GM18505 (cell line): ENCODE measurements around the gene COL1A2.
A peak's percentile ranks its signal among the peaks of the same experiment; 100 is the strongest.

Experiments used
- ATAC-seq: cut with Tn5 transposase; IDR thresholded peaks from one replicate; pipeline ENCODE4 v1.9.1; 2021; ENCODE audit not compliant: unreplicated experiment
- POLR2A ChIP-seq: IDR thresholded peaks from 4 replicates; pipeline ENCODE4 v1.6.1; 2011; ENCODE audit warnings: borderline replicate concordance; ENCODE audit not compliant: insufficient read depth, insufficient read length; ENCODE audit errors: extremely low read depth

Gene COL1A2

DNA sequence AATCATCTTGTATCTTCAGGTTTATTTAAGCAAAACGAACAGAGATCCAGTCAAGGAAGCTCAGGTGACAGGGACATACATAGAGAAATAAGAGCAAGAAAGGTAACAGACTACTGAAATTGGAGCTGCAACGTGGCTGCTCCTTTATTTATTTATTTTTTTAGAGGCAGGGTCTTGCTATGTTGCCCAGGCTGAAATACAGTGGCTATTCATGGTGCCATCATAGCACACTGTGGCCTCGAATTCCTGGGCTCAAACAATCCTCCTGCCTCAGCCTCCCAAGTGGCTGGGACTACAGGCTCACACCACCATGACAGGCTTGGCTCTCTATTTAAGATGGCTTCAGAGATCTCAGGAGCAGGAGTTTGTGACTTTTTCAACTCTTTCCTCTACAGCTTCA, 46.4 kb downstream of the COL1A2 start:
- no peak for TF ChIP-seq POLR2A
- no peak for ATAC-seq

DNA sequence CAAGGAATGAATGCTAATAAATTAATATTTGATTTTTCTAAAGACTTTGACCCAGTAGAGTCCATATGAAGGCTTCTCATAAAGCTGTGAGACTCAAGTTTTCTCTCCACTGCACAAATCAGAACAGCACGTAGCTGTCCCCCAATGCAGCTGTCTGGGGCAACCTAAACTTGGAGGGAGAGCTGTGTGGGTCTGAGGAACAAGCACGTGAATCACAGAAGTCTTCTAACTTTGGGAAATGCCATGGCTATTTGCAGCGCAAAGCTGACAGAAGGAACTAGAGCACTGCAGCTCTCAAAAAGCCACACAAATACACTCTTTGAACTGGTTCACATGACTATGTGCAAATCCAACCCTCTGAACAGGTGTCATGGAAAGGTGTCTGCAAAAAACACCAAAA, 47.9 kb downstream of the COL1A2 start:
- TF ChIP-seq POLR2A = no peak
- ATAC-seq = no peak

DNA sequence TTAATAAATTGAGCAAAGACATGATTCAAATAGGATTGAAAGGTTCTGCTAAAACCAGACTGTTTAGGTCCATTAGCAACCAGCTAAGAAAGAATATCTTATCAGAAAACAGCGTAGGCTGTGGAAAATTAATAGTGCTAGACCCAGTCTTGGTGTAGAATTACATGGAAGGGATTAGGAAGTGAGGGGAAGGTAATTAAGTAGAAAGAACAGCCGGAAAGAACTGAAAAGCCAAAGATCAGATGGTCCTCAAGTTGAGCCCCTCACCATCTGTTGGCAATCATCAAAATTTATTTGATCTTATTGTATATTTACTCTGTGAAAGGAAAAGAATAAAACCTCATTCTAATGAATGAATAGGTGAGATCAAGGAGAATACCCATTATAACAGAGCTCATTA, 50.1 kb downstream of the COL1A2 start:
- no peak for TF ChIP-seq POLR2A

DNA sequence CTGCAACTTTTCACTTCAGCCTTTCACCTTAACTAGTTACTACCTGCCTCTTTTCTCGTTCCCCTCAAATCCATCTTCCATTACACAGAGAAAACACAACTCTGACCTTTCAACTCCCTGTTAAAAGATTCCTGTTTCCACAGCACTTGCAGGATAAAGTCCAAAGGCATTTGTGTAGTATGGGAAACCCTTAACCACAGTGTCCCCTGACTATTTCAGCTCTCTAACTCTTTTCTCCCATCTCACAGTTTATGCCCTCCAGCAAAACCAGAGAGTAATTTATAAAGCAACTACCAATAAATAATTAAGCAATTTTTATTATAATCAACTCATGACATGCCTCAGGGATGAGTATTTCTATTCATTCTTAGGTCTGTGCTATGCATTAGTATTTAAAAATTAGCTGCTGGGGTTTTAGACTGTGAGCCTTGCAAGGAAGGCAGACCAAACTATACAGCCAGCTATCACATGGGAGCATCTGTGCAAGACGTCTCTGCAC, 51.0 kb downstream of the COL1A2 start:
- TF ChIP-seq POLR2A = no peak

More for the DNA sequence above, 50.1 kb downstream of the COL1A2 start:
- ATAC-seq = no peak

DNA sequence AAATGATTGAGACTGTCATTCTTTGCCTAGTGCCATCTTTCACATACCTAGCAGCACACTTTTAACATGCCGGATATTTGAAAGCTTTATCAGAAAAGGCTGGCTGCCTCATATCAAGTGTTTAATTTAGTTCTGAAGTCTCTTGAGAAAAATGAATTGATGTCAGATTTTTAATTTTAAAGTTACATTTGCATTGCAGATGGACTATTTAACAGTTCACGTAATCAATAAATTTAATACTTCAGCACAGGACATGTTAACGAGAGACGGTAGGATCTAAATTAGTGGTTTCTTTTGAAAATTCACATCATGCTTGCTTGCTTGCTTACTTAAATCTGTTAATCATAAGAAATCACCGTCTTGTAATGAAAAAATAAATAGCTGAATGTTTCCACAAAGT, 51.6 kb downstream of the COL1A2 start:
- no peak for TF ChIP-seq POLR2A
- no peak for ATAC-seq

More for the DNA sequence above, 51.0 kb downstream of the COL1A2 start:
- ATAC-seq = no peak

DNA sequence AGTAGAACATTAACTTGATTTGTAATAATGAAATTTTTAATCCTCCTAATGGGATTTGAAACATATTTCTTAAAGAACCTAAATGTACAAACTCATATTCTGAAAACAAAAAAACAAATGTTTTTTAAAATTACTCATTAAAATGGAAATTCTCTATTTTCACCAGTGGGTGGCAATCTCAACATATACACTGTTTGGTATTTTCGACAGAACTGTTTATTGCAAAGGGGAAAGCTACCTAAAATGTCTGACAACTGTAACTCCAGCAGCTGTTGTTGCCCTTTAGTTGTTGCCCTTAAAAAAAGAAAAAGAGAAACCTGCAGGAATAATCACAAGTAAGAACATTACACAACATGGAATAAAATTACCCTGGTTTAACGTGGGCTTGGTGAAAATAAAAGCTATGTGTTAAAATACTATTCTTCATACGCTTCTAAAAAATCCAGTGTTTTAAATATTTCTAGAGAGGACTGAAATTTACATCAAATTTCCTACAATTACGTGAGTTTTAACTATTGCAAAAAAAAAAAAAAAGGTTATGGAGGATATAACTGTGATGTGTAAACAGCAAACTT, 54.5 kb downstream of the COL1A2 start:
- TF ChIP-seq POLR2A = no peak
- peak; percentile 68 for ATAC-seq

DNA sequence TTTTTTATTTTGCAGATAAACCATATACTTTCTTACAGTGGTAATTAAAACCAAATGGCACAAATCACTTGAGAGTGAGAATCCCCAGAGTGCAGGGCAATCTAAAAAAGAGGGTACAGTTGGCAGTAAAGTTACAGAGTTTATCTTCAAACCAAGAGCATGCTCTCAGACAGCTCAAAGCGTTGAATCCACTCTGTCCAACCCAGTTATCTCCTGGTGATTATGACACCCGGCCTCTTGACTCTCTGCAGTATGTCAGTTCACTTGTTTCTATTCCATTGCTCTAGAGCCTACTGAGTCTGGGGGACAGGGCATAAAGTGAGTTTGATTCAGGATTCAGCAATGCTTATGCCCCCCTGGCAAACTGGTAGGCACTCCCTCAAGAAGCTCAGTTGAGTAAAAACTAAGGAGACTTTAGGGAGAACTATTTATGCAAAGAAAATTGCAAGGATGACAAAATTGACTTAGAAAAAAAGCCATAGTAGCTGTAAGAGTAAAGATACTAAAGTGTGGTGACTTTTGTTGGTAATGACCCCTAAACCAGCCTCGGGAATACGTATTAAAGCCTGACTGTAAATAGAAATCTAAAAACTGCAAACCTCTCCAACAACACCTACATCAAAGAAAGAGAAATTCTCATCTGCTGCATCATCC, 55.5 kb downstream of the COL1A2 start:
- TF ChIP-seq POLR2A = no peak
- no peak for ATAC-seq

DNA sequence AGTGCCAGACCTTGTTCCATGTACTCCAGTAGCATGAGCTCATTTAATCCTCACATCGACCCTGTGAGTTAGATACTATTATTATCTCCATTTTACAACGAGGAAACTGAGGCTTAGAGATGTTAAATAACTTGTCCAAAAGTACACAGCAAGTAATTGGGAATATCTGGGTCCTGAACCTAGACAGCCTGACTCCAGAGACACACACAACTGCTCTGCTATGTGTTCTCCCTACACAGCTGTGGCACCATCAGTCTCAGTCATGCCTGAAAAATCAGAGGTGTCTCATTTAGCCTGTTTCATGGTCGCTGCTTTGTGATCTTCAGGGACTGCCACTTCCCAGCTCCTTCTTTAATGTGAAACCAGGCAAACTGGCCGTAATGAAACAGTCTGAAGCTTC, 56.5 kb downstream of the COL1A2 start:
- no peak for TF ChIP-seq POLR2A
- no peak for ATAC-seq

DNA sequence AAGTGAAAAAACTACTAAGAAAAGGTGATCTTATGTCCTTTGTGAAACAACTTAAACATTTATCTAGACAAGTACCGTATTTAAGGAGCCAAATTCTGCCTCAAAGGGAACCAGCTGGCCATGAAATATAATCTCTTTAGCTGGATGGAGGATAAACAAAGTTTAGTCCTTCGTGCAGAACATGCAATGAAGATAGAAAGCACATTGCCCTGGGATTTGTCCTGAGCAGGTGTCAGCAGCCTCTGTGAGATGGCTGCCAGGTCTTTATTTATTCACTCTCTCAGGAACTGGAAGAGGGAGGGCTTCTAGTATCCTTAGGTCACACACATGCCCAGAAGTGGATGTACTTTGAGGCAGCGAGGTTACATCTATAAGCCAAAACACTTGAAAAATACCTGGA, 57.5 kb downstream of the COL1A2 start:
- TF ChIP-seq POLR2A = no peak
- ATAC-seq = no peak

DNA sequence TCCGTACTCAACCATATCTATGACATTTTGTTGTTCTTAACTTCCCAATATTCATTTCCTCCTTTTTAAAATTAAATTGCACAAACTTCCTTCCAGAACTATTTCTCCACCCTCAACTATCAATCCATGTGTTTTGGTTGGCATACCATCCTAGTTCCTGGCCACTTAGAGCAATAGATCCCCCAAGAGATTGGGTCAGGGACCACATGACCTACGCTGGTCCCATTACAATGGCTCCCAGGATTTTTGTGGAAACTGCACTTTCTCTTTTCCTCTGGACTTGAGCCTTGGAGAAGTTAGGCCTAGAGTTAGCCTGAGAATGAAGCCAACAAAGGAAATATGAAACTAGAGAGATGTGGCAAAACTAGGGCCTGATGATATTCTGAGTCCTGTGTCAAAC, 59.2 kb downstream of the COL1A2 start:
- TF ChIP-seq POLR2A = no peak
- no peak for ATAC-seq

DNA sequence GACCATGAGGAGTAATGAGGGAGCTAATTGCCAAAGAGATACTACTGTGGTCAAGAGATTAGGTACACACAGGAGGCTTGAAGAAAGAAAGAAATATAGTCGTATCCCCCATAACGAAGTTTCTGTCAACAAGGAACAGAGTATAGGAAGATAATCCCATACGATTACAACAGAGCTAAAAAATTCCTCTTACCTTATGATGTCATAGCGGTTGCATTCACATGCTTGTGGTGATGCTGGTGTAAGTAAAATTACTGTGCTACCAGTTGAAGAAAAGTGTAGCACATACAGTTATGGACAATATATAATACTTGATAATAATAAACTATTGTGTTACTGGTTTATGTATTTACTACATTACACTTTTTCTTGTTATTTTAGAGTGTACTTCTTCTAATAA, 63.3 kb downstream of the COL1A2 start:
- no peak for ATAC-seq
- TF ChIP-seq POLR2A = no peak

DNA sequence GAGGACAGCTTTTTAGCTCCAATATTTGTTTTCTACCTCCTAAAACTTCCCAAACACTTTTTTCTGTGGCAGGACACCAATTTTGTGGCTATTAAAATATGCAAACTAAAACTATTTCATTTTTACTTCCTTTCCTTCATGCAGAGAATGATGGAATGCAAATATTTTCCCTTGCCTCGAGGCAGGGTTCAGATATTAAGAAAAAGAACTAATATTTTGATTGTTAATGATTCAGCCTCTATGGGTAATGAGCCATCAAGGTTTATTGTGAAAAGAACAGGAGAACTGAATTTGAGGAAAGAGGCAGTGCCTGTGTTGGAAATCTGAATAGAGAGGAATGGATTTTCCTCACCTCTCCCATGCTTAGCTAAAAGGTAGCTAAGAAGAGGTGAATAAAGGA, 71.8 kb downstream of the COL1A2 start:
- TF ChIP-seq POLR2A = no peak
- ATAC-seq = no peak

DNA sequence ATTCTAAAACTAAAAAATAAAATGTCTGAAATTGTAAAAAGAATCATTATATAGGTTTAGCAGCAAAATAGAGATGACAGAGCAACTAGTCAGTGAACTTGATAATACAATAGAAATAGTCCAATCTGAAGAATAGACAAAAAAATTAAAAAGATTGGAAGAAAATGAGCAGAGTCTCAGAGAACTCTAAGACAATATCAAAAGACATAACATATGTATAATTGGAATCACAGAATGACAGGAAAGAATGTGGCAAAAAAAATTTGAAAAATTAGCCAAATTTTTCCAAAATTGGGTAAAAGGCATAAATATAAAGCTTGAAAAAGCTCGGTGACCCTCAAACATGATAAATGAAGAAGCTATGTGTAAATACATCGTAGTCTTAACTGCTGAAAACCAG, 76.9 kb downstream of the COL1A2 start:
- ATAC-seq = no peak
- TF ChIP-seq POLR2A = no peak

DNA sequence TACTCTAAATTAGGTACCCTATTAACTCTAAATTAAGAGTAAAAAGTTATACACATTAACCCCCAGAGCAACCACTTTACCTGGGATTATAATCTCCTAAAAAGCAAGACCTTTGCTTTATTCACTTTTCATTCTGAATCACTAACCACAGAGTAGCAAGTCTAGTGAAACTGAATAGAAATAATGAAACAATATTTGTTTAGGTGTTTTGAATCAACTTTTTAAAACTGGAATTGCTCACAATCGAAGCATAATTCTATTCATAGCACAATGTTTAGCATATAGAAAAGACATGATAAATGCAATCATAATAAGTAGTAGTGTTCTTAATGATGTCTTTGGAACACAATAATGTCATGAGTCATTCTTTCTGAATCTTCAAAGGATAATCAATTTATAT, 77.9 kb downstream of the COL1A2 start:
- no peak for TF ChIP-seq POLR2A

More for the DNA sequence above, 77.9 kb downstream of the COL1A2 start:
- no peak for ATAC-seq
